SK-N-MC (cell line): ENCODE results near the gene AQP7.

ENCODE experiments used
- DNase-seq: peaks from one replicate; pipeline ENCODE4 v3.0.0-alpha.2; 2011; ENCODE audit warnings: low read depth, low spot score
- H3K27ac ChIP-seq: fragments of 200-600 bp; sonication (generic); 2 replicates; pipeline ENCODE4 v1.5.1; 2016; ENCODE audit warnings: mixed run types
- H3K36me3 ChIP-seq: fragments of 200-600 bp; sonication (generic); 2 replicates; pipeline ENCODE4 v1.6.1; 2017; ENCODE audit warnings: antibody characterized with exemption, low read length, mixed read lengths; ENCODE audit not compliant: insufficient read depth
- H3K4me3 ChIP-seq: fragments of 200-600 bp; sonication (generic); 2 replicates; pipeline ENCODE4 v1.5.1; 2016
- H3K9ac ChIP-seq: fragments of 200-600 bp; sonication (generic); 2 replicates; pipeline ENCODE4 v1.8.0; 2017; ENCODE audit warnings: mixed run types, mixed read lengths; ENCODE audit not compliant: insufficient read length
- H3K9me3 ChIP-seq: fragments of 200-600 bp; sonication (generic); 2 replicates; pipeline ENCODE4 v1.6.1; 2017; ENCODE audit warnings: low read depth, mild to moderate bottlenecking, antibody characterized with exemption, low read length, moderate library complexity, mixed read lengths
- EZH2 ChIP-seq: fragments of 200-600 bp; sonication (generic); IDR thresholded peaks from one replicate; pipeline ENCODE4 v1.6.1; 2017; ENCODE audit warnings: antibody characterized with exemption
- FOXP2 ChIP-seq: optimal IDR thresholded peaks from 2 replicates; pipeline ENCODE3; 2011; ENCODE audit warnings: mild to moderate bottlenecking, moderate library complexity; ENCODE audit not compliant: insufficient read depth; ENCODE audit errors: extremely low read length, control extremely low read depth
- POLR2AphosphoS5 ChIP-seq: IDR thresholded peaks from 2 replicates; pipeline ENCODE4 v1.6.1; 2012; ENCODE audit warnings: mild to moderate bottlenecking, low read depth, low read length, borderline replicate concordance

AQP7 gene

GRCh38 chr9:33436445-33436844, 34.1 kb upstream of the AQP7 start:
- Histone ChIP-seq H3K4me3 (no peak overlapping the region), H3K9ac (no peak overlapping the region), H3K36me3 (no peaks in the 10 kb centered on the region), H3K9me3 (no peaks in the 10 kb centered on the region), H3K27ac (no peak overlapping the region)
- peak; percentile 6 for DNase-seq
- no peak for TF ChIP-seq FOXP2
- TF ChIP-seq EZH2 = no peak
- no peak for TF ChIP-seq POLR2AphosphoS5

- no peak overlapping the region for H3K4me3 ChIP-seq
- no peaks in the 10 kb centered on the region for H3K9me3 ChIP-seq
- H3K27ac ChIP-seq = no peak overlapping the region
- no peak for DNase-seq
- H3K36me3 ChIP-seq = no peaks in the 10 kb centered on the region
- H3K9ac ChIP-seq = no peak overlapping the region
- TF ChIP-seq EZH2 = no peak
- no peak for TF ChIP-seq FOXP2
- no peak for TF ChIP-seq POLR2AphosphoS5
Measured at GRCh38 chr9:33435821-33436277, 33.5 kb upstream of the AQP7 start.

GRCh38 chr9:33434317-33435105, 32.1 kb upstream of the AQP7 start:
- no peaks in the 10 kb centered on the region for H3K36me3 ChIP-seq
- no peak overlapping the region for H3K4me3 ChIP-seq
- no peak overlapping the region for H3K27ac ChIP-seq
- H3K9me3 ChIP-seq = no peaks in the 10 kb centered on the region
- DNase-seq = no peak
- no peak overlapping the region for H3K9ac ChIP-seq
- TF ChIP-seq POLR2AphosphoS5 (no peak), EZH2 (no peak), FOXP2 (no peak)

- no peaks in the 10 kb centered on the region for H3K9me3 ChIP-seq
Measured at GRCh38 chr9:33433871-33434270, 31.5 kb upstream of the AQP7 start.

GRCh38 chr9:33431420-33431819, 29.1 kb upstream of the AQP7 start:
- Histone ChIP-seq H3K36me3 (no peaks in the 10 kb centered on the region), H3K27ac (no peak overlapping the region)

More at GRCh38 chr9:33433871-33434270, 31.5 kb upstream of the AQP7 start:
- Histone ChIP-seq H3K9ac (no peak overlapping the region), H3K36me3 (no peaks in the 10 kb centered on the region), H3K27ac (no peak overlapping the region), H3K4me3 (no peak overlapping the region)
- DNase-seq = no peak
- TF ChIP-seq FOXP2 (no peak), EZH2 (no peak), POLR2AphosphoS5 (no peak)

GRCh38 chr9:33430942-33431341, 28.6 kb upstream of the AQP7 start:
- TF ChIP-seq EZH2 (no peak), FOXP2 (no peak), POLR2AphosphoS5 (no peak)
- DNase-seq = no peak
- Histone ChIP-seq H3K27ac (no peak overlapping the region), H3K4me3 (no peak overlapping the region), H3K36me3 (no peaks in the 10 kb centered on the region), H3K9ac (no peak overlapping the region), H3K9me3 (no peaks in the 10 kb centered on the region)

More at GRCh38 chr9:33431420-33431819, 29.1 kb upstream of the AQP7 start:
- no peak overlapping the region for H3K4me3 ChIP-seq
- DNase-seq = no peak
- H3K9ac ChIP-seq = no peak overlapping the region
- TF ChIP-seq EZH2 (no peak), FOXP2 (no peak), POLR2AphosphoS5 (no peak)
- H3K9me3 ChIP-seq = no peaks in the 10 kb centered on the region

- no peak for DNase-seq
- H3K4me3 ChIP-seq = no peak overlapping the region
- no peaks in the 10 kb centered on the region for H3K36me3 ChIP-seq
- H3K27ac ChIP-seq = no peak overlapping the region
- no peak overlapping the region for H3K9ac ChIP-seq
- TF ChIP-seq EZH2 (no peak), FOXP2 (no peak), POLR2AphosphoS5 (no peak)
- H3K9me3 ChIP-seq = no peaks in the 10 kb centered on the region
Measured at GRCh38 chr9:33429256-33429985, 27.1 kb upstream of the AQP7 start.

- Histone ChIP-seq H3K27ac (no peak overlapping the region), H3K9ac (no peak overlapping the region), H3K9me3 (no peaks in the 10 kb centered on the region), H3K4me3 (no peak overlapping the region), H3K36me3 (no peaks in the 10 kb centered on the region)
- TF ChIP-seq FOXP2 (no peak), POLR2AphosphoS5 (no peak), EZH2 (no peak)
- DNase-seq = no peak
Measured at GRCh38 chr9:33426843-33427293, 24.5 kb upstream of the AQP7 start.
